NCI-H1417 (cell line): ENCODE data around the gene GNB1L.
"Not testable (repeated sequence)": the region's sequence is repeated elsewhere in the genome, so short reads cannot be mapped to it uniquely, and the experiment has no call there.

Source experiments
- DNase-seq, 3 experiments: peaks; one replicate each; lab custom pipeline; 2025; lab: John Stamatoyannopoulos, UW

Gene GNB1L

GRCh38 chr22:19795617-19796008 is 59.1 kb downstream of the GNB1L start:
- DNase-seq, result no peak

- no peak for DNase-seq
Observed at GRCh38 chr22:19793661-19794310, 60.9 kb downstream of the GNB1L start.

GRCh38 chr22:19793161-19793560 is 61.5 kb downstream of the GNB1L start:
- DNase-seq, result no peak

GRCh38 chr22:19792383-19792896 is 62.2 kb downstream of the GNB1L start:
- DNase-seq, result not testable (repeated sequence)

- no peak for DNase-seq
Observed at GRCh38 chr22:19791894-19792293, 62.8 kb downstream of the GNB1L start.

- no peak for DNase-seq
Observed at GRCh38 chr22:19791243-19791642, 63.4 kb downstream of the GNB1L start.

GRCh38 chr22:19789828-19790227 is 64.8 kb downstream of the GNB1L start:
- no peak for DNase-seq

GRCh38 chr22:19789406-19789805 is 65.3 kb downstream of the GNB1L start:
- DNase-seq, result no peak

GRCh38 chr22:19788661-19789225 is 65.9 kb downstream of the GNB1L start:
- no peak for DNase-seq

GRCh38 chr22:19787849-19788141 is 66.9 kb downstream of the GNB1L start:
- no peak for DNase-seq

GRCh38 chr22:19786959-19787848 is 67.5 kb downstream of the GNB1L start:
- no peak for DNase-seq

GRCh38 chr22:19786264-19786585 is 68.4 kb downstream of the GNB1L start:
- no peak for DNase-seq

GRCh38 chr22:19785461-19786263 is 69.0 kb downstream of the GNB1L start:
- no peak for DNase-seq

GRCh38 chr22:19784384-19785175 is 70.1 kb downstream of the GNB1L start:
- no peak for DNase-seq

- peak in 1 of 3 experiments; percentile 10 for DNase-seq
Observed at GRCh38 chr22:19783586-19784383, 70.9 kb downstream of the GNB1L start.

GRCh38 chr22:19782533-19782932 is 72.1 kb downstream of the GNB1L start:
- DNase-seq, result no peak

GRCh38 chr22:19779685-19780268 is 74.9 kb downstream of the GNB1L start:
- DNase-seq, result no peak

- no peak for DNase-seq
Observed at GRCh38 chr22:19779011-19779421, 75.7 kb downstream of the GNB1L start.

- DNase-seq, result not testable (repeated sequence)
Observed at GRCh38 chr22:19777192-19777591, 77.5 kb downstream of the GNB1L start.

GRCh38 chr22:19776433-19777031 is 78.1 kb downstream of the GNB1L start:
- no peak for DNase-seq
